OCI-LY3 (cell line): ENCODE data around the gene TYW1.
"Not testable (repeated sequence)": the region's sequence is repeated elsewhere in the genome, so short reads cannot be mapped to it uniquely, and the experiment has no call there.

Source experiments
- H2AFZ ChIP-seq: fragments of 200-600, 300-600 bp; shearing (Covaris generic); 2 replicates; pipeline ENCODE4 v1.6.0; 2014; ENCODE audit warnings: antibody characterized with exemption, low read depth, low read length
- H3K27ac ChIP-seq: fragments of 200-600, 300-600 bp; sonication (generic); 2 replicates; pipeline ENCODE4 v1.5.1; 2014; ENCODE audit warnings: mild to moderate bottlenecking, low read length, moderate library complexity, mixed read lengths
- H3K27me3 ChIP-seq: fragments of 200-600, 300-600 bp; sonication (generic); 2 replicates; pipeline ENCODE4 v1.6.1; 2014; ENCODE audit warnings: low read depth, low read length, mixed read lengths
- H3K36me3 ChIP-seq: fragments of 200-600, 300-600 bp; sonication (generic); replicated peaks from 2 replicates; pipeline ENCODE3; 2014; ENCODE audit warnings: low read depth, low read length, mixed read lengths
- H3K4me1 ChIP-seq: fragments of 300-600, 200-600 bp; sonication (generic); 2 replicates; pipeline ENCODE4 v1.6.1; 2014; ENCODE audit warnings: low read length, mixed read lengths
- H3K4me2 ChIP-seq: fragments of 200-600, 300-600 bp; sonication (generic); 2 replicates; pipeline ENCODE4 v1.6.1; 2014; ENCODE audit warnings: low read length, mixed read lengths
- H3K4me3 ChIP-seq: fragments of 300-600, 200-600 bp; sonication (generic); 2 replicates; pipeline ENCODE4 v1.5.1; 2014; ENCODE audit warnings: antibody characterized with exemption, mild to moderate bottlenecking, low read length, moderate library complexity
- H3K79me2 ChIP-seq: fragments of 300-600, 200-600 bp; shearing (Covaris generic); 2 replicates; pipeline ENCODE4 v1.6.1; 2014; ENCODE audit warnings: mild to moderate bottlenecking, low read length, mixed read lengths
- H3K9ac ChIP-seq: fragments of 300-600, 200-600 bp; shearing (Covaris generic); 2 replicates; pipeline ENCODE4 v1.6.0; 2014; ENCODE audit warnings: mild to moderate bottlenecking, low read length, moderate library complexity
- H3K9me3 ChIP-seq: fragments of 200-600, 300-600 bp; shearing (Covaris generic); 2 replicates; pipeline ENCODE4 v1.6.1; 2014; ENCODE audit warnings: low read length, mixed read lengths; ENCODE audit not compliant: insufficient read depth
- H4K20me1 ChIP-seq: fragments of 200-600, 300-600 bp; sonication (generic); 2 replicates; pipeline ENCODE4 v1.6.1; 2016; ENCODE audit warnings: low read length, mixed read lengths; ENCODE audit not compliant: insufficient read depth
- CTCF ChIP-seq: fragments of 200-600, 300-600 bp; sonication (generic); IDR thresholded peaks from 2 replicates; pipeline ENCODE4 v1.5.1; 2014; ENCODE audit warnings: antibody characterized with exemption, low read length, low read depth
- EZH2phosphoT487 ChIP-seq: fragments of 200-600 bp; shearing (Covaris generic); IDR thresholded peaks from 2 replicates; pipeline ENCODE4 v1.6.1; 2018; ENCODE audit warnings: antibody characterized with exemption, mixed run types, low read depth

Gene TYW1

GRCh38 chr7:67267914-67268313, 271.3 kb downstream of the TYW1 start:
- no peak overlapping the region for H3K4me3 ChIP-seq
- no peaks in the 10 kb centered on the region for H3K27me3 ChIP-seq
- no peak overlapping the region for H3K27ac ChIP-seq
- H3K4me2 ChIP-seq, result no peak overlapping the region
- no peaks in the 10 kb centered on the region for H3K36me3 ChIP-seq
- H3K9me3 ChIP-seq, result no peaks in the 10 kb centered on the region
- H3K79me2 ChIP-seq, result no peaks in the 10 kb centered on the region
- no peaks in the 10 kb centered on the region for H3K4me1 ChIP-seq
- no peaks in the 10 kb centered on the region for H4K20me1 ChIP-seq
- no peak overlapping the region for H2AFZ ChIP-seq
- no peak overlapping the region for H3K9ac ChIP-seq
- TF ChIP-seq EZH2phosphoT487 (no peak), CTCF (no peak)

GRCh38 chr7:67269916-67270315, 273.3 kb downstream of the TYW1 start:
- H2AFZ ChIP-seq, H4K20me1 ChIP-seq, H3K9ac ChIP-seq, H3K9me3 ChIP-seq, H3K4me1 ChIP-seq, H3K4me3 ChIP-seq, H3K4me2 ChIP-seq, H3K79me2 ChIP-seq, H3K36me3 ChIP-seq, H3K27me3 ChIP-seq, H3K27ac ChIP-seq: not testable (repeated sequence)
